GM19468 (cell line): ENCODE measurements around the gene RLN3.
A peak's percentile ranks its signal among the peaks of the same experiment; 100 is the strongest.

Experiments used
- ATAC-seq: cut with Tn5 transposase; IDR thresholded peaks from one replicate; pipeline ENCODE4 v1.9.1; 2021; ENCODE audit warnings: mild to moderate bottlenecking, moderate library complexity, moderate number of reproducible peaks; ENCODE audit not compliant: unreplicated experiment; ENCODE audit errors: extremely low read depth

The RLN3 gene

GRCh38 chr19:13993590-13994300 is 34.2 kb upstream of the RLN3 start:
- no peak for ATAC-seq

- ATAC-seq: no peak
Measured at GRCh38 chr19:13995017-13995728, 32.8 kb upstream of the RLN3 start.

- no peak for ATAC-seq
Measured at GRCh38 chr19:13995878-13996765, 31.8 kb upstream of the RLN3 start.

- ATAC-seq: no peak
Measured at GRCh38 chr19:13996928-13997630, 30.9 kb upstream of the RLN3 start.

DNA sequence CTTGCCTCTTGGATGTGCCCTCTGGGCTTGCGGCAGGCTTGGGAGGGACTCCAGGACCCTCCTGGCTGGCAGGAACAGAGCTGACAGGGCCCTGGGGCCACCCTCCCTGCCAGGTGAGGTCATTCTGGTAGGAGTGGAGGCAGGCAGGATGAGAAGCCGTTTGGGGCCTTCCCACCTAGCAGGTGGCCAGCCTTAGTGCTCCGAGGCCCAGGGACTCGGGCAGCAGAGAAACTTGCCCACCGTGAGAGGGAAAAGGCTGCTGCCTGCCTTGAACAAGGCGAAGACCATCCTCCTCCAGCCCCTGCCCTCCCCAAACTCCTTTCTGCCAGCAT is 30.4 kb upstream of the RLN3 start:
- ATAC-seq: no peak

DNA sequence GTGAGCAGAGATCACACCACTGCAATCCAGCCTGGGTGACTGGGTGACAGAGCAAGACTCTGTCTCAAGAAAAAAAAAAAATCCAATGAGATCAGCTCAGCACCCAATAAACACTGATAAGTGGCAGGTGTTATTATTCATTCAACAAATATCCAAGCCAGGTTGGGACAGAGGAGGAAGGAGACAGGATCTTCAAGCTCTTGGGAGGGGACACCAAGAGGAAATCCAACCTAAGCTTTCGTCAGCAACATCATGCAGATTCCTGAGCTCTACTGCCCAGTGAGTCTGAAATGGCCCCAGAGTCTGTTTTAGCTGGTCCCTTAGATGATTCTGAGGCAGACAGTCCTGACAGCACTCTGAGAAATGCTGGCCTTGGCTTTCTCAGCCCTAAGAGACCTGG is 29.5 kb upstream of the RLN3 start:
- no peak for ATAC-seq

GRCh38 chr19:13999085-13999484 is 28.9 kb upstream of the RLN3 start:
- ATAC-seq: no peak

GRCh38 chr19:14000691-14001375 is 27.1 kb upstream of the RLN3 start:
- no peak for ATAC-seq

DNA sequence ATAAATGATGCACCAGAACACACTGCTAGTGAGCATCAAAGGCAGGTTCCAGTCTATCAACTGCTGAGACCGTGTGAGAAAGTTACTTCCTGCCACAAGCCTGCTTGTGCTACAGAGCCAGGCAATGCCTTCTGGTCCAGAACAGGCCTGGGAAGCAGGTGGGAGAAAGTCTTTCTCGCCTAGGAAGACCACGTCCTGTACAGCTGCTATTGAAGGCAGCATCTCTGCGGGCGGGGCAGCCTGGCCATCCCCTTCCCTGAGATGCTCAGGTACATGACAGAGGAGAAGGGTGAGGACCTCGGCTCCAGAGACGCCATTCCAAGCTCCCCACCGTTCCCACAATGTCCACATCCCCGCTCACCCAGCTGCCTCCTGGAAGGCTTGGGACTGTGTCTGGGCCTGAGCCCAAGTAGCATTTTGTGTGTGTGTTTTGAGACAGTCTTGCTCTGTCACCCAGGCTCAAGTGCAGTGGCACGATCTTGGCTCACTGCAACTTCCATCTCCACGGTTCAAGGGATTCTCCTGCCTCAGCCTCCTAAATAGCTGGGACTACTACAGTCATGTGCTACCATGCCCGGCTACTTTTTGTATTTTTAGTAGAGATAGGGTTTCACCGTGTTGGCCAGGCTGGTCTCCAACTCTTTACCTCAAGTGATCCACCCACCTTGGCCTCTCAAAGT is 25.2 kb upstream of the RLN3 start:
- ATAC-seq: no peak

DNA sequence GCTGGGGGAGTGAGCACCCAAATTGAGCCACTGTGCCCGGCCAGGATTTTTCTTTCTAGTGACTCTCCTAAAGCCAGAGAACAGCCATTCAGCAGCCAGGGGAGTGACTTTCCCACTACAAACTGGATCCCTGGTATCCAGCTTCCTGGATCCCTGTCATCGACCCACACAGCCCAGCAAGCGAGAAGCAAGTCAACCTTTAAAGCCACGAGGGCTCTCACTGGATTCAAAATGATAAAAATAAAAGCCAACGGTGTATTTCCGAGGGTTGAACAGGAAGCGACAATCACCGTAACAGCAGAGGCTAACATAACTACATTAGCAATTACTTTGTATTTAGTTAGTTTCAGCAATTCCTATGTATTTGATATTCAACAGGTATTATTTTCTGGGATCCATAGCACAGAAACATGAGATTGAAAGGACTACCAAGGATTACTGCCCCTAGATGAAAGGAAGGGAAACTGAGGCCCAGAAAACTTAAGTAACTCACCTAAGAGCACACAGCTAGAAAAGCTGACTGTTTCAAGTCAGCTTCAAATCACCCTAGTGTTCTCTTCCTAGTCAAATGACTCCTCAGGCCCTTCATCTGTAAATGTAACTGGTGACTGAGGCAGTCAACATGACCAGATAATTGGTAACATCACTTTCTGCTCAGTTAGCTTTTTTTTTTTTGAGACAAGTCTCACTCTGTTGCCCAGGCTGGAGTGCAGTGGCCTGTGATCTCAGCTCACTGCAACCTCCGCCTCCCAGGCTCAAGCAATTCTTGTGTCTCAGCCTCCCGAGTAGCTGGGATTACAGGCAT is 24.5 kb upstream of the RLN3 start:
- ATAC-seq: no peak

DNA sequence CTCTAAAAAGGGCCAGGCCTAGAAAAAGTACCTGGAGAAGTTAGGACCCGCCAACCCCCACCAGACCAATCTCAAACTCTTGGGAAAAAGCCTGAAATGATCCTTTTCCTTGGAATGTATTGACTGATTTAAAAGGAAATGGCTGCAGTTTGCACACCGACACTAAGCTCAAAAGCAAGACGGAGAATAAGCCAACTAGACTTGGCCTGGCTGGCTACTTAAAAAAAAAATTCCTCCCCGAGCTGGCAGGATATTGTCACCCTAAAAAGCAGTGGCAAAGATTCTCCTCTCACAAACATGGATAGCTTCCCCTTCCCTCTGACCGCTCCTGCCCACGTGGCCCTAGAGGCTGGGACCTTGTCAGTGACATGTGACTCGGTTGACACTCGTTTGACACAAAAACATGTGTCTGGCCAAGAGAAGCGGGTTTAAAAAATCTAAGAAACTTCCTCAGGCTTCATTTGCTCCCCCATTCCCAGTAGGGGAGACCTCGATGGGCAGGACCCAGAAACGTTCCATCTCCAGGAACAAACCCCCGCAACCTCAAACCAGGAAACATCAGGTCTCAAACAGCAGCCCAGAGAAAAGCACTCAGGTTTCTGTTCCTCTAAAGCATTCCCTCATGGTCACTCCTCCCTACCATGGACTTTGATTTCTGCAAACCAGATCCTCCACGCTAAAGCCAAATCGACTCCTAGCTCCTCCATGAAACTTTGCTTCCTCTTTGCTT is 23.2 kb upstream of the RLN3 start:
- no peak for ATAC-seq

- no peak for ATAC-seq
Measured at GRCh38 chr19:14005349-14006084, 22.4 kb upstream of the RLN3 start.

DNA sequence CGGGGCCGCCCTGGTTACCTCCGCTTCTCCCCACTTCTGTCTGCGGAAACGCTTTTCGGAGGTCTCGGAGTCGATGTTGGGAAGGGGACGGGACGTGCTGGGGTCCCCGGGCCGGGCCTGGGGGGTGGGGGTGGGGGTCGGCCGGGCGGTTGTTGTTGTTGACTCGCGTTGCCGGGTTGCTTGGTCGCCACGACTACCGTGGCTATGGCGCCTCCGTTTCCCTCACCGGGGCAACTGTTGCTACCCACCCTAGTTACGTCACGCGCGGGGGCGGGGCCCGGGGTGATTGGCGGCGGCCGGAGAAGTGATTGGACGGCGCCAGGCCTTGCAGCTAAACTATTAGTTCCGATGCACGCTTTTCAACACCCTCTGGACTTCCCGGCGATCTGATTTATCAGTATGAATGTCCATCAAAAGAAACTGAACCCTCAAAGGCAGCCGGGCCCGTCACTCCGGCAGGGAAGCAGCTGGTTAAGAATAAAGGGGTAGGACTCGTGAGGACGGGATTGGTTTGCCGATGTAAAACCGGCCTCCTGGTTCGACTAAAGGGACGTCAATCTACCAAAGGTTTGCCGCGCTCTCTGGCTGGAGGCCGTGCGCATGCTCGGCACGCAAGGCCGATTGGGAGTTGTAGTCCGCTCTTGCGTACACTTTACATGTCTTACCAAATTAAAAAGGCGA is 21.7 kb upstream of the RLN3 start, which contains the start of gene RFX1:
TSS of gene RFX1 (minus strand) at position 236 of the 681 bp plus-strand sequence. CDS start 12,477 bp downstream, outside the sequence.
- peak; percentile 71 for ATAC-seq

DNA sequence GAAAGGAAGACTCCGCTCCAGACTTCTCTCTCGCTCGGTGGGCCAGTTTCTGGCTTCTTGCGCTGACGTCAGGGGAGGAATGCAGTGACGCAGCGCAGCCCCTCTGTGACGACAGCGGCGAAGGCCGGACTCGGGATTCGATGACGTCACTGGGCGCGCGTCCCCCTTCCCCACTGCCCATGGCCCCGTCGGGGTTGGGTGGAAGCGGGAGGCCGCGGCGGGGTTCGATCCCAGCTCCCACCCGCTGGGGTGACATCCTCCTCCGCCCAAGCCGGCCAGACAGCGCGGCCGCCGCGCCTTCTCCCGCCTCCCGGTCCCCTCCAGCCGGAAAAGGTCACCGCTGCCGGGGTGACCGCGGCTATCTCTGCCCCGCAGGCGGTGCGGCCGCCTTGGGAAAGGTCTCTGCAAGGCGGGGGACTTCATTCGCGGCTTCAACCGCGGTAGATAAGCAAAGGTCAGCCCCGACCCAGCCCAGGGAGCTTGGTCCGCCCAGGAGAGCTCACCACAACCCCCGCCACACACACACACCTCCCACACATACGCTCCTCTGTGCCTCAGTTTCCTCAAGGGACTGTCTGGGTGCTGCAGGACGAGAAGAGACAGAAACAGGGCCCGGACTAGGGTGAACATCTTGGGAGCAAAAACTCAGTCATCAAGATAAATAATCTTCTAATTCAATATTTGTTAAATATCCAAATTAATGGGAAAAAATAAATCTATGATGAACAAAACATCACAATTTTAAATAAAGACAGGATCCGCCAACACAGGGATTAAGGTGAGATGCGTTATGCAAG is 21.0 kb upstream of the RLN3 start:
- peak; percentile 9 for ATAC-seq

DNA sequence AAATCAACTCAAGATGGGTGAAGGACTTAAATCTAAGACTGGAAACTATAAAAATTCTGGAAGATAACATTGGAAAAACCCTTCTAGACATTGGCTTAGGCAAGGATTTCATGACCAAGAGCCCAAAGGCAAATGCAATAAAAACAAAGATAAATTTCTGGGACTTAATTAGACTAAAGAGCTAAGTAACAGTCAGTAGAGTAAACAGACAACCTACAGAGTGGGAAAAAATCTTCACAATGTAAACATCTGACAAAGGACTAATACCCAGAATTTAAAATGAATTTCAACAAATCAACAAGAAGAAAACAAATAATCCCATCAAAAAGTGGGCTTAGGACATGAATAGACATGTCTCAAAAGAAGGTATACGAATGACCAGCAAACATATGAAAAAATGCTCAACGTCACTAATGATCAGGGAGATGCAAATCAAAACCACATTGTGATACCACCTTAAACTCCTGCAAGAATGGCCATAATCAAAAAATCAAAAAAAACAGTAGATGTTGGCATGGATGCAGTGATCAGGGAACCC is 15.5 kb upstream of the RLN3 start:
- ATAC-seq: no peak
